Hepatic stellate cell (primary cell): Measurements from ENCODE around the gene MFSD6L.

Experiments used
- DNase-seq: peaks from one replicate; pipeline ENCODE4 v3.0.0; 2011; ENCODE audit warnings: low spot score

MFSD6L gene

GRCh38 chr17:8798846-8799569, at the start of gene MFSD6L:
Gene MFSD6L (minus strand): TSS chr17:8799365. CDS start chr17:8799120, 245 bp downstream.
- DNase-seq = no peak

GRCh38 chr17:8847891-8848290, 48.7 kb upstream of the MFSD6L start:
- no peak for DNase-seq

- no peak for DNase-seq
These were observed 47.6 kb upstream of the MFSD6L start for GRCh38 chr17:8846768-8847211.

- DNase-seq = no peak
These were observed 45.4 kb upstream of the MFSD6L start for GRCh38 chr17:8844229-8845218.

- no peak for DNase-seq
These were observed 44.2 kb upstream of the MFSD6L start for GRCh38 chr17:8843344-8843743.

GRCh38 chr17:8841844-8842243, 42.7 kb upstream of the MFSD6L start:
- DNase-seq = no peak

- no peak for DNase-seq
These were observed 40.3 kb upstream of the MFSD6L start for GRCh38 chr17:8839410-8839935.

- no peak for DNase-seq
These were observed 39.5 kb upstream of the MFSD6L start for GRCh38 chr17:8838551-8839095.

- no peak for DNase-seq
These were observed 38.5 kb upstream of the MFSD6L start for GRCh38 chr17:8837563-8838075.

- no peak for DNase-seq
These were observed 37.8 kb upstream of the MFSD6L start for GRCh38 chr17:8836821-8837562.

GRCh38 chr17:8835631-8836364, 36.6 kb upstream of the MFSD6L start:
- DNase-seq = no peak

- no peak for DNase-seq
These were observed 35.9 kb upstream of the MFSD6L start for GRCh38 chr17:8835106-8835505.

GRCh38 chr17:8832711-8833352, 33.7 kb upstream of the MFSD6L start:
- DNase-seq = no peak

- no peak for DNase-seq
These were observed 32.2 kb upstream of the MFSD6L start for GRCh38 chr17:8831234-8831849.

- DNase-seq = no peak
These were observed 31.0 kb upstream of the MFSD6L start for GRCh38 chr17:8830141-8830540.

GRCh38 chr17:8829036-8829941, 30.1 kb upstream of the MFSD6L start:
- no peak for DNase-seq

- no peak for DNase-seq
These were observed 29.3 kb upstream of the MFSD6L start for GRCh38 chr17:8828517-8828875.

- DNase-seq = no peak
These were observed 27.8 kb upstream of the MFSD6L start for GRCh38 chr17:8826808-8827435.
